Endothelial cell of umbilical vein (primary cell): ENCODE measurements around the gene LINC00237.

Source experiments
- EZH2 ChIP-seq: IDR thresholded peaks from 2 replicates; pipeline ENCODE4 v1.6.1; 2012; ENCODE audit warnings: borderline replicate concordance, low read depth, mild to moderate bottlenecking, moderate library complexity, low read length, inconsistent platforms; ENCODE audit not compliant: severe bottlenecking
- GATA2 ChIP-seq: IDR thresholded peaks from 2 replicates; pipeline ENCODE4 v1.7.0; 2011; ENCODE audit warnings: low read depth, mild to moderate bottlenecking, moderate library complexity, mixed read lengths, low read length; ENCODE audit not compliant: insufficient read length, insufficient read depth
- TF ChIP-seq, protein P1 (sequence below), 2 donors: IDR thresholded peaks; 1 replicate in 1 of 2; 2 replicates in 1 of 2; pipeline ENCODE4 v1.5.1; 2011; ENCODE audit warnings: low read length in 2 of 2, mild to moderate bottlenecking in 2 of 2, moderate library complexity in 2 of 2, control low read depth in 1 of 2, inconsistent platforms in 1 of 2, low read depth in 1 of 2; ENCODE audit not compliant: insufficient read depth in 1 of 2; ENCODE audit errors: extremely low read depth in 1 of 2

DNA sequence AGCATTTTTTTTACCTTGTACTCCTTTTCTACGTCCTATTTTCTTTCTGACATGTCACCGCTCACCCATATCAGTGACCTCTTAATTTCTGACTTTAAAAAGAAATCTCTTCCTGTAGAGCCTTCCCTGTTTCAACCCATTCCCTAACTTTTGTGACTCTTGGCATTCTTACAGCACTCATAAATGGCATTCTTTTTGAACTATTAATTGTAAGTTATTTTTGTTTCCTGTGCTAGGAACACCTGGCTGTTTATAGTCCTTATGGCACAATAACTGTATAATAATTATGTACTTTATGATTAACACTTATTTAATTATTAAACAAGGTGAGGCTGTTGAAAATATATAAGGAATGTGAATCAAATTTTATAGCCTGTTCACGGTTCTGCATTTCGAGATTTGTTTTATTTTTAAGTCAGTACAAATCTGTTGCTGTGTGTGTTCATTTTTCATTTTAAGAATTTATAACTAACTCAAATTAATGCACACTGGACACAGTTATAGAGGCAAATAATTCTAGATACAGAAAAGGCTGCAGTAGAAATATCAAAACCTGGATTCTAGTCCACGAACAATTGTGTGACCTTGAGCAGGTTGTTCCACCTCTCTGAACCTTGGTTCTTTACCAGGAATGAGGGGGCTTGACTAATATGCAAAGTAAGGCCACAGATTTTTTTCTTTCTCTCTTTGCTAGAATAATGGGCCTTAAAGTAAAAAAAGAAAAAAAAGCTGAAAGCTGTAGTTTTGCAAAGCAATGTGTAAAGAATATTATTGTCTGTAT is 21.2 kb upstream of the LINC00237 start:
- TF ChIP-seq, protein P1, sequence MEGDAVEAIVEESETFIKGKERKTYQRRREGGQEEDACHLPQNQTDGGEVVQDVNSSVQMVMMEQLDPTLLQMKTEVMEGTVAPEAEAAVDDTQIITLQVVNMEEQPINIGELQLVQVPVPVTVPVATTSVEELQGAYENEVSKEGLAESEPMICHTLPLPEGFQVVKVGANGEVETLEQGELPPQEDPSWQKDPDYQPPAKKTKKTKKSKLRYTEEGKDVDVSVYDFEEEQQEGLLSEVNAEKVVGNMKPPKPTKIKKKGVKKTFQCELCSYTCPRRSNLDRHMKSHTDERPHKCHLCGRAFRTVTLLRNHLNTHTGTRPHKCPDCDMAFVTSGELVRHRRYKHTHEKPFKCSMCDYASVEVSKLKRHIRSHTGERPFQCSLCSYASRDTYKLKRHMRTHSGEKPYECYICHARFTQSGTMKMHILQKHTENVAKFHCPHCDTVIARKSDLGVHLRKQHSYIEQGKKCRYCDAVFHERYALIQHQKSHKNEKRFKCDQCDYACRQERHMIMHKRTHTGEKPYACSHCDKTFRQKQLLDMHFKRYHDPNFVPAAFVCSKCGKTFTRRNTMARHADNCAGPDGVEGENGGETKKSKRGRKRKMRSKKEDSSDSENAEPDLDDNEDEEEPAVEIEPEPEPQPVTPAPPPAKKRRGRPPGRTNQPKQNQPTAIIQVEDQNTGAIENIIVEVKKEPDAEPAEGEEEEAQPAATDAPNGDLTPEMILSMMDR (IDR thresholded peaks at IDR 0.05; ENCODE audit: extremely low read depth in 1 of 2, insufficient read depth in 1 of 2, low read depth in 1 of 2, low read length in 2 of 2), result no peak
- TF ChIP-seq EZH2 (no peak), GATA2 (no peak)
